ENCODE results near the gene SEMA5A. TPM values are rescaled to one million over a fixed set of nuclear protein-coding genes. Genes with fewer than 3 reads are reported as not detected.

SEMA5A gene
- total and polyA plus RNA-seq, 2 of the 8 experiments (the other 6 are each of a cell fraction or from before 2014, with no cell fraction given), result 5.3 to 8.9 TPM

DNA sequence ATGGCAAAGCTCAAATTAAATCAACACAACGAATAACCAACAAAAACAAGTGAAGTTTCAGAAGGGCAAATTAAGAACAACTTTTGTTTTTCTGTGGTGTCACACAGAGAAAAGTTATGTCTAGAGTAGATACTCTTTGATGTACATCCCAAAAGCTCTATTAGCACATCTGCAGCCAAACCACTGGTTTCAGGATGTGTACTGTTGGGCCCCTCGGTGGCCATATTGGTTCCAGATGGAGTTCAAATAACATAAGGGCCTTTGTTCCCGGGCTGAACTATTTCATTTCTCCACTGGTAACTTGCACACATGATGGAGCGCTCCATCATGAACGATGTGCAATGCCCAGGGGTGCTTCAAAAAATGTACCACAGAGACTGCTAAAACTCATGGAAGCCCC is 126.1 kb downstream of the SEMA5A start:
- Histone ChIP-seq H2BK20ac (ENCODE audit: low read length) (no peak overlapping the region), H2BK5ac (ENCODE audit: low read depth, low read length) (no peak overlapping the region), H3K27ac (ENCODE audit: low read depth, low read length) (no peak overlapping the region), H3K4ac (replicated peaks; ENCODE audit: insufficient read length, low read depth, low read length) (no peak overlapping the region), H4K8ac (ENCODE audit: extremely low read depth, insufficient read depth, low read length) (no peak overlapping the region), H3K4me1 (replicated peaks in 1 of 4; ENCODE audit: control insufficient read depth in 3 of 4, insufficient read depth in 4 of 4, low read length in 3 of 4) (no peaks in the 10 kb centered on the region), H3K4me3 (ENCODE audit: extremely low read depth in 1 of 4, insufficient read depth in 2 of 4, low read depth in 3 of 4, low read length in 4 of 4) (no peak overlapping the region; a peak in 1 of 8 replicates), H3K36me3 (ENCODE audit: control insufficient read depth in 2 of 4, insufficient read depth in 4 of 4, low read length in 3 of 4) (no peaks in the 10 kb centered on the region), H3K79me2 (ENCODE audit: control insufficient read depth in 1 of 2, insufficient read depth in 2 of 2, low read length in 2 of 2) (no peaks in the 10 kb centered on the region), H3K9me3 (ENCODE audit: insufficient read depth in 2 of 2, low read depth in 1 of 2, low read length in 1 of 2) (no peaks in the 10 kb centered on the region; a peak in 1 of 4 replicates), H2BK15ac (ENCODE audit: low read length) (no peak overlapping the region), H2AFZ (ENCODE audit: low read length) (no peak overlapping the region), H3K14ac (ENCODE audit: insufficient read length) (no peak overlapping the region), H3K23me2 (ENCODE audit: low read depth, low read length) (no peaks in the 10 kb centered on the region), H4K91ac (replicated peaks; ENCODE audit: insufficient read length, low read length) (no peak overlapping the region), H2BK12ac (ENCODE audit: low read depth, low read length) (no peak overlapping the region), H2BK120ac (replicated peaks; ENCODE audit: low read depth, low read length) (no peak overlapping the region), H4K5ac (ENCODE audit: insufficient read length, low read depth, low read length) (no peak overlapping the region), H3K27me3 (replicated peaks in 1 of 4; ENCODE audit: control insufficient read depth in 3 of 4, extremely low read depth in 1 of 4, insufficient read depth in 3 of 4, low read length in 3 of 4) (no peaks in the 10 kb centered on the region), H4K20me1 (replicated peaks in 1 of 2; ENCODE audit: control insufficient read depth in 1 of 2, insufficient read depth in 2 of 2, low read length in 2 of 2) (no peaks in the 10 kb centered on the region), H3K9ac (replicated peaks in 1 of 4; ENCODE audit: extremely low read depth in 1 of 4, low read depth in 3 of 4, low read length in 3 of 4) (no peak overlapping the region), H3K18ac (ENCODE audit: extremely low read depth, low read length) (no peak overlapping the region), H2AK5ac (ENCODE audit: low read depth, low read length) (no peak overlapping the region), H3K4me2 (ENCODE audit: insufficient read depth in 1 of 2, low read depth in 2 of 2, low read length in 2 of 2) (no peak overlapping the region), H3K56ac (replicated peaks; ENCODE audit: insufficient read length, low read depth, low read length) (no peak overlapping the region), H3K23ac (ENCODE audit: insufficient read length) (no peak overlapping the region), H3K79me1 (ENCODE audit: low read depth, low read length) (no peaks in the 10 kb centered on the region)
- ChIA-PET POLR2A (ENCODE audit: partially characterized antibody) (interaction anchor here (1.1 kb wide), 1 partner anchor 11 kb away, joined by 3 read pairs; no protein-coding TSS in a partner anchor), CTCF (ENCODE audit: partially characterized antibody) (no interaction called here)
- no peak for DNase-seq (ENCODE audit: low read depth in 1 of 2, low spot score in 2 of 2)
- TF ChIP-seq TEAD4 (IDR thresholded peaks at IDR 0.05; ENCODE audit: low read depth, low read length), result no peak
- TF ChIP-seq JUND (IDR thresholded peaks at IDR 0.05; ENCODE audit: low read length), result no peak
- no peak for TF ChIP-seq SIN3A (conservative IDR thresholded peaks at IDR 0.05 in 1 of 2, IDR thresholded peaks at IDR 0.05 in 1 of 2; ENCODE audit: low read depth in 1 of 2, low read length in 2 of 2)
- no peak for TF ChIP-seq TCF12 (IDR thresholded peaks at IDR 0.05; ENCODE audit: low read depth, low read length)
- no peak for TF ChIP-seq KDM4A (IDR thresholded peaks at IDR 0.05; ENCODE audit: low read depth, low read length, severe bottlenecking)
- no peak for TF ChIP-seq BRCA1 (IDR thresholded peaks at IDR 0.05; ENCODE audit: low read depth, low read length)
- TF ChIP-seq TAF1 (IDR thresholded peaks at IDR 0.05; ENCODE audit: low read depth, low read length), result no peak
- TF ChIP-seq, protein P1, sequence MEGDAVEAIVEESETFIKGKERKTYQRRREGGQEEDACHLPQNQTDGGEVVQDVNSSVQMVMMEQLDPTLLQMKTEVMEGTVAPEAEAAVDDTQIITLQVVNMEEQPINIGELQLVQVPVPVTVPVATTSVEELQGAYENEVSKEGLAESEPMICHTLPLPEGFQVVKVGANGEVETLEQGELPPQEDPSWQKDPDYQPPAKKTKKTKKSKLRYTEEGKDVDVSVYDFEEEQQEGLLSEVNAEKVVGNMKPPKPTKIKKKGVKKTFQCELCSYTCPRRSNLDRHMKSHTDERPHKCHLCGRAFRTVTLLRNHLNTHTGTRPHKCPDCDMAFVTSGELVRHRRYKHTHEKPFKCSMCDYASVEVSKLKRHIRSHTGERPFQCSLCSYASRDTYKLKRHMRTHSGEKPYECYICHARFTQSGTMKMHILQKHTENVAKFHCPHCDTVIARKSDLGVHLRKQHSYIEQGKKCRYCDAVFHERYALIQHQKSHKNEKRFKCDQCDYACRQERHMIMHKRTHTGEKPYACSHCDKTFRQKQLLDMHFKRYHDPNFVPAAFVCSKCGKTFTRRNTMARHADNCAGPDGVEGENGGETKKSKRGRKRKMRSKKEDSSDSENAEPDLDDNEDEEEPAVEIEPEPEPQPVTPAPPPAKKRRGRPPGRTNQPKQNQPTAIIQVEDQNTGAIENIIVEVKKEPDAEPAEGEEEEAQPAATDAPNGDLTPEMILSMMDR (IDR thresholded peaks at IDR 0.05; ENCODE audit: control extremely low read depth in 1 of 3, insufficient read depth in 1 of 3, low read depth in 1 of 3, low read length in 3 of 3), result no peak
- TF ChIP-seq SUZ12 (IDR thresholded peaks at IDR 0.05; ENCODE audit: low read length), result no peak
- TF ChIP-seq SP2 (IDR thresholded peaks at IDR 0.05; ENCODE audit: low read length), result no peak
- FAIRE-seq, result no peak
- WGBS, 2 experiments (ENCODE audit: extremely low coverage in 1 of 2, insufficient coverage in 1 of 2, insufficient read length in 1 of 2, insufficient replicate concordance in 2 of 2, low coverage in 1 of 2, low lambda C conversion rate in 2 of 2, missing lambda C conversion rate in 1 of 2), result 90% methylated on average over 5 of the region's 5 CpGs; no CpG with 5 or more reads in 1 of the 2 experiments

All from H1 (cell line).